CD14-positive monocyte (primary cell): ENCODE results near the gene MCF2L2. TPM values are rescaled to one million over a fixed set of nuclear protein-coding genes. Genes with fewer than 3 reads are reported as not detected.

ENCODE experiments used
- DNase-seq, 3 donors: peaks; one replicate each; pipeline ENCODE4 v3.0.0-alpha.2; 2011 to 2022
- H2AFZ ChIP-seq: 2 replicates; pipeline ENCODE4 v1.6.0; 2012; ENCODE audit warnings: mild to moderate bottlenecking, low read depth, low read length, inconsistent platforms; ENCODE audit not compliant: insufficient read depth, poor library complexity, severe bottlenecking
- H3K27ac ChIP-seq, 2 donors: 1 replicate in 1 of 2; 2 replicates in 1 of 2; pipeline ENCODE4 v1.5.1; 2012 to 2013; ENCODE audit warnings: low read length in 2 of 2, control low read depth in 1 of 2, inconsistent platforms in 1 of 2, low read depth in 1 of 2, mild to moderate bottlenecking in 1 of 2
- H3K27me3 ChIP-seq, 2 donors: one replicate each; pipeline versions ENCODE4 v1.6.0 to v1.6.1; 2011 to 2013; ENCODE audit warnings: low read length in 2 of 2; ENCODE audit not compliant: control insufficient read depth in 2 of 2, insufficient read depth in 2 of 2
- H3K36me3 ChIP-seq, 2 donors: replicated peaks in 1 of 2; 1 replicate in 1 of 2; 2 replicates in 1 of 2; pipeline versions ENCODE4 v1.5.1 to v1.6.1; 2012 to 2013; ENCODE audit warnings: low read length in 2 of 2, control low read depth in 1 of 2, inconsistent platforms in 1 of 2, mild to moderate bottlenecking in 1 of 2; ENCODE audit not compliant: insufficient read depth in 2 of 2, control insufficient read depth in 1 of 2
- H3K4me1 ChIP-seq, 2 donors: 1 replicate in 1 of 2; 2 replicates in 1 of 2; pipeline versions ENCODE4 v1.5.1 to v1.6.1; 2012 to 2013; ENCODE audit warnings: low read length in 2 of 2, control low read depth in 1 of 2, inconsistent platforms in 1 of 2, mild to moderate bottlenecking in 1 of 2, moderate library complexity in 1 of 2; ENCODE audit not compliant: insufficient read depth in 2 of 2, control insufficient read depth in 1 of 2
- H3K4me2 ChIP-seq: replicated peaks from 2 replicates; pipeline ENCODE3; 2012; ENCODE audit warnings: low read length, moderate library complexity, mild to moderate bottlenecking; ENCODE audit not compliant: poor library complexity, severe bottlenecking; ENCODE audit errors: extremely low read depth
- H3K4me3 ChIP-seq, 3 experiments: fragments of 200-600 bp in 1 of 3; sonication (generic) in 1 of 3; replicated peaks in 1 of 3; 1 replicate in 2 of 3; 2 replicates in 1 of 3; pipeline ENCODE4 v1.5.1; 2011 to 2013; ENCODE audit warnings: low read length in 3 of 3, mild to moderate bottlenecking in 3 of 3, control low read depth in 2 of 3, low read depth in 2 of 3, inconsistent platforms in 1 of 3, moderate library complexity in 1 of 3
- H3K79me2 ChIP-seq: 2 replicates; pipeline ENCODE4 v1.6.0; 2012; ENCODE audit warnings: mild to moderate bottlenecking, control low read depth, inconsistent platforms, low read length, moderate library complexity; ENCODE audit not compliant: insufficient read depth
- H3K9ac ChIP-seq: 2 replicates; pipeline ENCODE4 v1.6.0; 2017; ENCODE audit warnings: low read length, mild to moderate bottlenecking; ENCODE audit not compliant: insufficient read depth, poor library complexity, severe bottlenecking
- H3K9me3 ChIP-seq, 2 donors: replicated peaks in 1 of 2; 1 replicate in 1 of 2; 2 replicates in 1 of 2; pipeline versions ENCODE4 v1.5.1 to v1.6.1; 2012 to 2013; ENCODE audit warnings: low read length in 2 of 2, control low read depth in 1 of 2; ENCODE audit not compliant: control insufficient read depth in 1 of 2, insufficient read depth in 1 of 2
- H4K20me1 ChIP-seq: 2 replicates; pipeline ENCODE4 v1.6.0; 2012; ENCODE audit warnings: mild to moderate bottlenecking, low read length, control low read depth, moderate library complexity; ENCODE audit not compliant: insufficient read depth
- H3K27ac Mint-ChIP-seq, 7 donors: one replicate each; pipeline ENCODE4 v1.8.0; 2020; ENCODE audit warnings: mild to moderate bottlenecking in 7 of 7, mixed read lengths in 7 of 7, moderate library complexity in 6 of 7, inconsistent platforms in 2 of 7
- H3K27me3 Mint-ChIP-seq, 3 donors: one replicate each; pipeline ENCODE4 v1.8.0; 2021 to 2022; ENCODE audit warnings: low read depth in 3 of 3, mild to moderate bottlenecking in 3 of 3, mixed read lengths in 3 of 3, moderate library complexity in 3 of 3, inconsistent platforms in 1 of 3
- H3K36me3 Mint-ChIP-seq, 2 donors: one replicate each; pipeline ENCODE4 v1.8.0; 2020; ENCODE audit warnings: mixed read lengths in 2 of 2, inconsistent platforms in 1 of 2, mild to moderate bottlenecking in 1 of 2
- H3K4me1 Mint-ChIP-seq: one replicate; pipeline ENCODE4 v1.8.0; 2020; ENCODE audit warnings: mild to moderate bottlenecking, mixed read lengths
- H3K4me3 Mint-ChIP-seq, 2 donors: one replicate each; pipeline ENCODE4 v1.8.0; 2020; ENCODE audit warnings: mild to moderate bottlenecking in 2 of 2, mixed read lengths in 2 of 2, moderate library complexity in 1 of 2
- H3K9me3 Mint-ChIP-seq, 7 donors: one replicate each; pipeline ENCODE4 v1.8.0; 2020 to 2022; ENCODE audit warnings: mixed read lengths in 7 of 7, mild to moderate bottlenecking in 6 of 7, moderate library complexity in 6 of 7, inconsistent platforms in 2 of 7
- WGBS: methylation state at CpG from one replicate; pipeline ENCODE4 v1.1.5; 2013; ENCODE audit warnings: missing lambda C conversion rate; ENCODE audit not compliant: insufficient coverage; 5-methylcytosine and 5-hydroxymethylcytosine counted together
- intact Hi-C, 2 donors: fragments of 100-400 bp; cut with micrococcal nuclease; formaldehyde crosslinking; loops; one replicate each; pipeline versions ENCODE4 v1.15.0 to v1.15.1; 2023
- polyA minus RNA-seq: library from RNA; depleted of rRNA, polyadenylated mRNA; stranded (reverse); fragments of >200 nt; gene quantifications from 2 replicates; pipeline ENCODE4 v1.2.3, GENCODE V29; 2012
- polyA plus RNA-seq, 3 donors: library from polyadenylated mRNA; depleted of rRNA in 1 of 3; unstranded in 2 of 3; stranded (reverse) in 1 of 3; fragments of 300-500 nt in 2 of 3; fragments of >200 nt in 1 of 3; fragmentation: Illumina TruSeq in 2 of 3; gene quantifications; 1 replicate in 2 of 3; 2 replicates in 1 of 3; pipeline ENCODE4 v1.2.3, GENCODE V29; 2012 to 2021
- total RNA-seq, 12 experiments: library from RNA in 1 of 12; stranded (reverse) in 1 of 12; fragments of 120-200 nt in 1 of 12; gene quantifications; one replicate each; pipeline ENCODE4 v1.2.4 and lab custom pipeline; 2013 to 2026; ENCODE audit warnings: mixed read lengths in 6 of 12, inconsistent platforms in 1 of 12
- TF ChIP-seq, protein P1 (sequence below): fragments of 200-600 bp; IDR thresholded peaks from one replicate; pipeline ENCODE4 v1.8.0; 2022; ENCODE audit warnings: antibody characterized with exemption, mild to moderate bottlenecking

MCF2L2 gene, protein sequence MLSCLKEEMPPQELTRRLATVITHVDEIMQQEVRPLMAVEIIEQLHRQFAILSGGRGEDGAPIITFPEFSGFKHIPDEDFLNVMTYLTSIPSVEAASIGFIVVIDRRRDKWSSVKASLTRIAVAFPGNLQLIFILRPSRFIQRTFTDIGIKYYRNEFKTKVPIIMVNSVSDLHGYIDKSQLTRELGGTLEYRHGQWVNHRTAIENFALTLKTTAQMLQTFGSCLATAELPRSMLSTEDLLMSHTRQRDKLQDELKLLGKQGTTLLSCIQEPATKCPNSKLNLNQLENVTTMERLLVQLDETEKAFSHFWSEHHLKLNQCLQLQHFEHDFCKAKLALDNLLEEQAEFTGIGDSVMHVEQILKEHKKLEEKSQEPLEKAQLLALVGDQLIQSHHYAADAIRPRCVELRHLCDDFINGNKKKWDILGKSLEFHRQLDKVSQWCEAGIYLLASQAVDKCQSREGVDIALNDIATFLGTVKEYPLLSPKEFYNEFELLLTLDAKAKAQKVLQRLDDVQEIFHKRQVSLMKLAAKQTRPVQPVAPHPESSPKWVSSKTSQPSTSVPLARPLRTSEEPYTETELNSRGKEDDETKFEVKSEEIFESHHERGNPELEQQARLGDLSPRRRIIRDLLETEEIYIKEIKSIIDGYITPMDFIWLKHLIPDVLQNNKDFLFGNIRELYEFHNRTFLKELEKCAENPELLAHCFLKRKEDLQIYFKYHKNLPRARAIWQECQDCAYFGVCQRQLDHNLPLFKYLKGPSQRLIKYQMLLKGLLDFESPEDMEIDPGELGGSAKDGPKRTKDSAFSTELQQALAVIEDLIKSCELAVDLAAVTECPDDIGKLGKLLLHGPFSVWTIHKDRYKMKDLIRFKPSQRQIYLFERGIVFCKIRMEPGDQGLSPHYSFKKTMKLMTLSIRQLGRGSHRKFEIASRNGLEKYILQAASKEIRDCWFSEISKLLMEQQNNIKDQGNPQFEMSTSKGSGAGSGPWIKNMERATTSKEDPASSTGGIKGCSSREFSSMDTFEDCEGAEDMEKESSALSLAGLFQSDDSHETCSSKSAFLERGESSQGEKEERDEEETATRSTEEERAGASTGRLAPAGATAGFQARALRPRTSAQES
- 0.17 TPM for total RNA-seq (2013)
- polyA plus RNA-seq (under 1 TPM in 2 of 3 donors, not detected in 1; 0.01 to 0.13 TPM), polyA minus RNA-seq (0.14 and 0.32 TPM in 2 replicates), total RNA-seq (lab: John Stamatoyannopoulos, UW) (0.72 to 16.6 (median 4.1) reads per million in 11 experiments)

DNA sequence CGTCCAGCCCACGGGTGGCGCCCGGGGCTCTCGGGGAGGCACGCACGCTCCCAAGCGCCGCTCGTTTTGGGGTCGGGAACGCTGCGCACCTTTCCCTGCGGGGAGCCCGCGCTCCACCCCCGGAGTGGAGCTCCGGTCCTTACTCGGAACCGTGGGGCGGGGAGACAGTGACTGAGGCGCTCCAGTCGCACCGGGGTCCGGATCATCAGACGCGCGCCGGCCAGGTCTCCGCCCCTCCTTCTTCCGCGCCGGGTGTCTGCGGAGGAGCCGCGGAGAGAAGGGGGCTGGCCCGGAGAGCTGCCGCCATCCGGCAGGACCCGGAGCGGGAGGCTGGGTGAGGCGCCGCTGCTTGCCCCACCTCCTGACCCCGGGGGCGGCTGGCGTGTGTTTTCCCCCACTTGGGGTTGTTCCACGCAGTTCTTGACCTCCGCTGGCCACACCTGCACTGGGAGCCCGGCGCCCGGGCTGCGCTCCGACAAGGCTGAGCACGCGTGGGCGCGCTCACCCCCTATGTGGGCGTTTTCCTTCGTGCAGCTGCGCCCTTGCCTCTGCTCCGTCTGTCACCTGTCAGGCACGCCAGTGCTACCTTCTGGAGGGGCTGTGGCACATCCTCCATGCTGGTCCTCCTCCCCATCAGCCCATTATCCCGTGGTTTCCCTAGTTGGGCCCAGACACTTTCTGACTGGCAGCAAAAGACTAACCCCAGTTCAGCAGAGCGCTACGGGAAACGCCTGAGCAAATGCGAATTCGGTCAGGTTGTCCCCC, at the start of gene MCF2L2:
TSS of gene MCF2L2 (minus strand) at position 173 of the 765 bp plus-strand sequence. CDS start 642 bp downstream, outside the sequence.
- under 1% methylated on average over 68 of the region's 68 CpGs for WGBS
- H4K20me1 ChIP-seq, result no peaks in the 10 kb centered on the region
- H3K9me3 Mint-ChIP-seq, result peaks cover 0 to 25% (median 4%) of the 10 kb centered on the region in 7 donors
- TF ChIP-seq, protein P1, sequence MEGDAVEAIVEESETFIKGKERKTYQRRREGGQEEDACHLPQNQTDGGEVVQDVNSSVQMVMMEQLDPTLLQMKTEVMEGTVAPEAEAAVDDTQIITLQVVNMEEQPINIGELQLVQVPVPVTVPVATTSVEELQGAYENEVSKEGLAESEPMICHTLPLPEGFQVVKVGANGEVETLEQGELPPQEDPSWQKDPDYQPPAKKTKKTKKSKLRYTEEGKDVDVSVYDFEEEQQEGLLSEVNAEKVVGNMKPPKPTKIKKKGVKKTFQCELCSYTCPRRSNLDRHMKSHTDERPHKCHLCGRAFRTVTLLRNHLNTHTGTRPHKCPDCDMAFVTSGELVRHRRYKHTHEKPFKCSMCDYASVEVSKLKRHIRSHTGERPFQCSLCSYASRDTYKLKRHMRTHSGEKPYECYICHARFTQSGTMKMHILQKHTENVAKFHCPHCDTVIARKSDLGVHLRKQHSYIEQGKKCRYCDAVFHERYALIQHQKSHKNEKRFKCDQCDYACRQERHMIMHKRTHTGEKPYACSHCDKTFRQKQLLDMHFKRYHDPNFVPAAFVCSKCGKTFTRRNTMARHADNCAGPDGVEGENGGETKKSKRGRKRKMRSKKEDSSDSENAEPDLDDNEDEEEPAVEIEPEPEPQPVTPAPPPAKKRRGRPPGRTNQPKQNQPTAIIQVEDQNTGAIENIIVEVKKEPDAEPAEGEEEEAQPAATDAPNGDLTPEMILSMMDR, result no peak
- peaks cover 0 to 19% of the 10 kb centered on the region in 2 donors for H3K9me3 ChIP-seq
- peak within 1 kb of the TSS; percentile 82 for H2AFZ ChIP-seq
- intact Hi-C loops, result no loop called here
- peak within 1 kb of the TSS; percentile 46 to 81 (median 52) for H3K4me3 ChIP-seq
- no peaks in the 10 kb centered on the region for H3K79me2 ChIP-seq
- H3K4me2 ChIP-seq, result peak within 1 kb of the TSS; percentile 97
- peak within 1 kb of the TSS in 1 of 7 donors; percentile 30 for H3K27ac Mint-ChIP-seq
- peaks cover 17% of the 10 kb centered on the region for H3K4me1 Mint-ChIP-seq
- H3K4me3 Mint-ChIP-seq, result peak within 1 kb of the TSS; percentile 82 to 96
- peak within 1 kb of the TSS; percentile 48 for H3K9ac ChIP-seq
- DNase-seq, result no peak
- H3K36me3 ChIP-seq, result no peaks in the 10 kb centered on the region
- peaks cover 20 to 55% of the 10 kb centered on the region in 2 donors for H3K27me3 ChIP-seq
- H3K36me3 Mint-ChIP-seq, result peaks cover 2 to 6% of the 10 kb centered on the region in 2 donors
- H3K27me3 Mint-ChIP-seq, result peaks cover 51 to 72% (median 56%) of the 10 kb centered on the region in 3 donors
- no peak within 1 kb of the TSS for H3K27ac ChIP-seq
- H3K4me1 ChIP-seq, result peaks cover 15 to 21% of the 10 kb centered on the region in 2 donors
